ENCODE measurements around the gene CPNE8.

The CPNE8 gene

DNA sequence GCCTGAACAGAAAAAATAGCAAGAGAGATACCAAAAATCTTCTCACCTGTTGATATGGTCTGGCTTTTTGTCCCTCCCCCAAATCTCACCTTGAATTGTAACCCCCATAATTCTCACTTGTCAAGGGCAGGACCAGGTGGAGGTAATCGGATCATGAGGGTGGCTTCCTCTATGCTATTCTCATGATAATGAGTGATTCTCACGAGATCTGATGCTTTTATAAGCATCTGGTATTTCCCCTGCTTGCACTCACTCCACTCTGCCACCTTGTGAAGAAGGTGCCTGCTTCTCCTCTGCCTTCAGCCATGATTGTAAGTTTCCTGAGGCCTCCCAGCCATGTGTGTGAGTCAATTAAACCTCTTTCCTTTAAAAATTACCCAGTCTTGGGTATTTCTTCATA, 291.2 kb downstream of the CPNE8 start:
- no peaks in the 10 kb centered on the region for H3K27me3 ChIP-seq (ENCODE audit: insufficient read depth, insufficient read length)
- DNase-seq (ENCODE audit: low read depth, low spot score): no peak
- H3K4me1 ChIP-seq (ENCODE audit: insufficient read depth, insufficient read length): no peaks in the 10 kb centered on the region
- TF ChIP-seq SUZ12 (IDR thresholded peaks at IDR 0.05; ENCODE audit: extremely low read depth, insufficient read depth, insufficient read length) (no peak), ZNF274 (IDR thresholded peaks at IDR 0.05; ENCODE audit: low read depth, low read length) (no peak), YY1 (IDR thresholded peaks at IDR 0.05; ENCODE audit: insufficient read depth, insufficient read length) (no peak)
- no peaks in the 10 kb centered on the region for H3K9me3 ChIP-seq (ENCODE audit: insufficient read depth, low read length)
- H3K36me3 ChIP-seq (ENCODE audit: insufficient read depth, insufficient read length, low read length): no peaks in the 10 kb centered on the region
- H3K9ac ChIP-seq (ENCODE audit: insufficient read length, low read depth): no peak overlapping the region
- no peak overlapping the region for H3K4me3 ChIP-seq (ENCODE audit: insufficient read length, low read depth)

DNA sequence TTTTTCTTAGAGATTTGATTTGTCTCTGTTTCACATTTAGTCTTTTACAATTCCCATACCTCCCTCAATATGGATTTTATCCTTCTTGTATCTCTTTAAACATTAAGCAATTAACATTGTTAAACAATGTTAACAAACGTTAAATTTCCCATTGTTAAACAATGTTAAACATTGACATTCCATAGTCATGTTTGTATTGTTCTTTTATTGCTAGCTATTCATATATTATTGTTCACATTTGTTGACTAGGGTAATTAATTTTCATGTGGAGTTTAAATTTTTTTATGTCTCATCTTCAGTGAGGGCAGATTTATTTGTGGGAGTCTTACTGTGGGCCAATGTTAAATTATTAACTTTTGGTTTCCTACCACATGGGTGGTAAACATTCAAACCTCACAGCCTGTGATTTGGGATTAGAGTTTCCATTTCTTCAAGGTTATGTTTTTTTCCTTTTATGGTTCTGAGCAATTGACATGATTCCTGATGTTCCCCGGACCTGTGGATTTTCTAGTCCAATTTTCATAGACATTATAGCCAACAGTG, 294.5 kb downstream of the CPNE8 start:
- no peak for DNase-seq (ENCODE audit: low read depth, low spot score)
- no peaks in the 10 kb centered on the region for H3K36me3 ChIP-seq (ENCODE audit: insufficient read depth, insufficient read length, low read length)
- no peaks in the 10 kb centered on the region for H3K4me1 ChIP-seq (ENCODE audit: insufficient read depth, insufficient read length)
- H3K9me3 ChIP-seq (ENCODE audit: insufficient read depth, low read length): no peaks in the 10 kb centered on the region
- H3K9ac ChIP-seq (ENCODE audit: insufficient read length, low read depth): no peak overlapping the region
- H3K4me3 ChIP-seq (ENCODE audit: insufficient read length, low read depth): no peak overlapping the region
- no peak for TF ChIP-seq YY1 (IDR thresholded peaks at IDR 0.05; ENCODE audit: insufficient read depth, insufficient read length)
- TF ChIP-seq ZNF274 (IDR thresholded peaks at IDR 0.05; ENCODE audit: low read depth, low read length): no peak
- no peak for TF ChIP-seq SUZ12 (IDR thresholded peaks at IDR 0.05; ENCODE audit: extremely low read depth, insufficient read depth, insufficient read length)
- no peaks in the 10 kb centered on the region for H3K27me3 ChIP-seq (ENCODE audit: insufficient read depth, insufficient read length)

DNA sequence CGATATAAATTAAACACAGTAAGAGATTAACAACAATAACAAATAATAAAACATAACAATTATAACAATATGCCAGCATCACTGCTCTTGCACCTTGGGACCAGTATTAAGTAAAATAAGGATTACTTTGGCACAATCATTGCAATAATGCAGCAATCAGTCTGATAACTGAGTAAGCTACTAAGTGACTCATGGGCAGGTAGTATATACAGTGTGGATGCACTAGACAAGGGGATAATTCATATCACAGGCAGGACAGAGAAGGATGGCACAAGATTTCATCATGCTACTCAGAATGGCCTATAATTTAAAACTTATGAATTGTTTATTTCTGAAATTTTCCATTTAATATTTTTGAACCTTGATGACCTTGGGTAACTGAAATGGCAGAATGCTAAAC, 298.1 kb downstream of the CPNE8 start:
- Histone ChIP-seq H3K9ac (ENCODE audit: insufficient read length, low read depth) (no peak overlapping the region), H3K27me3 (ENCODE audit: insufficient read depth, insufficient read length) (no peaks in the 10 kb centered on the region), H3K4me1 (ENCODE audit: insufficient read depth, insufficient read length) (no peaks in the 10 kb centered on the region), H3K4me3 (ENCODE audit: insufficient read length, low read depth) (no peak overlapping the region), H3K9me3 (ENCODE audit: insufficient read depth, low read length) (no peaks in the 10 kb centered on the region), H3K36me3 (ENCODE audit: insufficient read depth, insufficient read length, low read length) (no peaks in the 10 kb centered on the region)
- DNase-seq (ENCODE audit: low read depth, low spot score): no peak
- TF ChIP-seq ZNF274 (IDR thresholded peaks at IDR 0.05; ENCODE audit: low read depth, low read length) (no peak), YY1 (IDR thresholded peaks at IDR 0.05; ENCODE audit: insufficient read depth, insufficient read length) (no peak), SUZ12 (IDR thresholded peaks at IDR 0.05; ENCODE audit: extremely low read depth, insufficient read depth, insufficient read length) (no peak)
